Measurements from ENCODE around the gene IGSF11.
"Not testable (repeated sequence)": the region's sequence is repeated elsewhere in the genome, so short reads cannot be mapped to it uniquely, and the experiment has no call there.

The IGSF11 gene

GRCh38 chr3:119034256-119035013 lies at the start of gene IGSF11:
IGSF11 (minus strand) TSS chr3:119034846; CDS start chr3:119034582, 264 bp downstream.
- peak; percentile 56 for DNase-seq

- no peak for DNase-seq
Measured at GRCh38 chr3:119080364-119080763, 45.7 kb upstream of the IGSF11 start.

GRCh38 chr3:119073258-119074001 lies 38.8 kb upstream of the IGSF11 start:
- no peak for DNase-seq

GRCh38 chr3:119072451-119072850 lies 37.8 kb upstream of the IGSF11 start:
- not testable (repeated sequence) for DNase-seq

GRCh38 chr3:119069725-119070124 lies 35.1 kb upstream of the IGSF11 start:
- DNase-seq, result no peak

GRCh38 chr3:119063471-119063870 lies 28.8 kb upstream of the IGSF11 start:
- no peak for DNase-seq

- no peak for DNase-seq
Measured at GRCh38 chr3:119062892-119063291, 28.2 kb upstream of the IGSF11 start.

- no peak for DNase-seq
Measured at GRCh38 chr3:119044593-119044992, 9.9 kb upstream of the IGSF11 start.

- DNase-seq, result no peak
Measured at GRCh38 chr3:119042162-119042561, 7.5 kb upstream of the IGSF11 start.

- DNase-seq, result no peak
Measured at GRCh38 chr3:119035014-119035346, 334 bp upstream of the IGSF11 start.

- DNase-seq, result no peak
Measured at GRCh38 chr3:119033393-119034255, 1.0 kb downstream of the IGSF11 start.

GRCh38 chr3:119025171-119025795 lies 9.4 kb downstream of the IGSF11 start:
- no peak for DNase-seq

GRCh38 chr3:119019767-119020518 lies 14.7 kb downstream of the IGSF11 start:
- DNase-seq, result no peak

GRCh38 chr3:119018690-119019463 lies 15.8 kb downstream of the IGSF11 start:
- no peak for DNase-seq

- no peak for DNase-seq
Measured at GRCh38 chr3:119015942-119016341, 18.7 kb downstream of the IGSF11 start.

GRCh38 chr3:119013951-119014350 lies 20.7 kb downstream of the IGSF11 start:
- DNase-seq, result no peak

- no peak for DNase-seq
Measured at GRCh38 chr3:119011528-119011927, 23.1 kb downstream of the IGSF11 start.

GRCh38 chr3:118997190-118997589 lies 37.5 kb downstream of the IGSF11 start:
- no peak for DNase-seq

- no peak for DNase-seq
Measured at GRCh38 chr3:118991775-118992174, 42.9 kb downstream of the IGSF11 start.

- DNase-seq, result no peak
Measured at GRCh38 chr3:118990823-118991560, 43.7 kb downstream of the IGSF11 start.

All from stimulated activated CD4-positive, alpha-beta T cell treated with anti-CD3 and anti-CD28 coated beads, Interleukin-1b, Interleukin-23, amount 100 ng/mL, for 48 hours (primary cell).